ENCODE data around the gene STX10.

The STX10 gene

DNA sequence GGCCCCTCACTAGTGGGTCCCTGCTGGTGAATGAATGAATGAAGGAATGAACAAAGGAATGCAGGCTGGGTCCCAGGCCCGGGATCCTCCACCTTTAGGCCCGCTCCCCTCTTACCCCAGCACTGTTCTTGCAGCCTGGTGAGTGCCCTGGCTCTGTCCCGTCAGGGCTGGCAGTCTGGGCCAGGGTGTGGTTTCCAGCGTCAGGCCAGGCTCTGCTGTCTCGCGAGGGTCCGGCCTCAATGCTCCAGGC lies 47.8 kb downstream of the STX10 start:
- Histone ChIP-seq H3K9ac (ENCODE audit: low read length) (peak overlapping the region; percentile 76), H3K9me3 (ENCODE audit: control insufficient read depth, insufficient read depth, low read depth, low read length) (no peaks in the 10 kb centered on the region), H3K27me3 (ENCODE audit: control insufficient read depth, insufficient read depth, low read length) (peaks cover 46% of the 10 kb centered on the region), H3K4me1 (ENCODE audit: control insufficient read depth, insufficient read depth, low read length) (peaks cover 12% of the 10 kb centered on the region), H3K27ac (ENCODE audit: low read depth, low read length) (peak overlapping the region; percentile 70; the same call in 1 of the 2 replicates), H3K36me3 (ENCODE audit: control insufficient read depth, insufficient read depth, low read length) (peaks cover 8% of the 10 kb centered on the region), H3K4me3 (ENCODE audit: low read depth, low read length) (peak overlapping the region; percentile 54)

DNA sequence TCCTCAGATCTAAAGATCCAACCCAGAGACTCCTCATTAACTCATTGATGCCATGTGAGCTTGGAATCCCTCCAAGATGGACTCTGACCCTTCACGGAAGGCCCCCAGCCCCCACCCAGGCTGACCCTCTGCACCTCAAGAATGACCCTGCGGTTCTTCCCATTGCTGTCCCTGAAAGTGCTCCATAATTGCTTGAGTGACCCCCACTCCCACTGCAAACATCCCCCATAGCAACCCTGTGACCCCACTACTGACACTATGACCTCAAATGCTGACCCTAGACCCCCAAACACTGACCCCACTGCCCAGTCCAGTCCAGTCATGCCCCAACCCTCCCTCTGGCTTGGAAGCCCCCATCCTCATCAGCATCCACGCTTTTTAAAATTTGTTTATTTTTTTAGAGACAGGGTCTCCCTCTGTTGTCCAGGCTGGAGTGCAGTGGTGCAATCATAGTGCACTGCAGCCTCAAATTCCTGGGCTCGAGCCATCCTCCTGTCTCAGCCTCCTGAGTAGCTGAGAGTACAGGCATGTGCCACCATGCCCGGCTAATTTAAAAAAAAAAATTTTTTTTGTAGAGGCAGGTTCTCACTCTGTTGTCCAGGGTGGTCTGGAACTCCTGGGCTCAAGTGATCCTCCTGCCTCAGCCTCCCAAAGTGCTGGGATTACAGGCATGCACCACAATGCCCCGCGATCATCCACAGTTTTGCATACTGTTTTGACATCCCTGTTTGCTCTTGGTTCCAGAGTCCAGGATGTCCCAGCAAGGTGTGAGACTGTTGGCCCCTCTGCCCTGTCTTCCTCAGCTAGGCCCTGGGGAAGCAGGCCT lies 48.4 kb downstream of the STX10 start:
- Histone ChIP-seq H3K9me3 (ENCODE audit: control insufficient read depth, insufficient read depth, low read depth, low read length) (no peaks in the 10 kb centered on the region), H3K9ac (ENCODE audit: low read length) (peak overlapping the region; percentile 76), H3K27me3 (ENCODE audit: control insufficient read depth, insufficient read depth, low read length) (peaks cover 51% of the 10 kb centered on the region), H3K27ac (ENCODE audit: low read depth, low read length) (peak overlapping the region; percentile 70; the same call in 1 of the 2 replicates), H3K36me3 (ENCODE audit: control insufficient read depth, insufficient read depth, low read length) (peaks cover 6% of the 10 kb centered on the region), H3K4me1 (ENCODE audit: control insufficient read depth, insufficient read depth, low read length) (peaks cover 12% of the 10 kb centered on the region), H3K4me3 (ENCODE audit: low read depth, low read length) (peak overlapping the region; percentile 54)

DNA sequence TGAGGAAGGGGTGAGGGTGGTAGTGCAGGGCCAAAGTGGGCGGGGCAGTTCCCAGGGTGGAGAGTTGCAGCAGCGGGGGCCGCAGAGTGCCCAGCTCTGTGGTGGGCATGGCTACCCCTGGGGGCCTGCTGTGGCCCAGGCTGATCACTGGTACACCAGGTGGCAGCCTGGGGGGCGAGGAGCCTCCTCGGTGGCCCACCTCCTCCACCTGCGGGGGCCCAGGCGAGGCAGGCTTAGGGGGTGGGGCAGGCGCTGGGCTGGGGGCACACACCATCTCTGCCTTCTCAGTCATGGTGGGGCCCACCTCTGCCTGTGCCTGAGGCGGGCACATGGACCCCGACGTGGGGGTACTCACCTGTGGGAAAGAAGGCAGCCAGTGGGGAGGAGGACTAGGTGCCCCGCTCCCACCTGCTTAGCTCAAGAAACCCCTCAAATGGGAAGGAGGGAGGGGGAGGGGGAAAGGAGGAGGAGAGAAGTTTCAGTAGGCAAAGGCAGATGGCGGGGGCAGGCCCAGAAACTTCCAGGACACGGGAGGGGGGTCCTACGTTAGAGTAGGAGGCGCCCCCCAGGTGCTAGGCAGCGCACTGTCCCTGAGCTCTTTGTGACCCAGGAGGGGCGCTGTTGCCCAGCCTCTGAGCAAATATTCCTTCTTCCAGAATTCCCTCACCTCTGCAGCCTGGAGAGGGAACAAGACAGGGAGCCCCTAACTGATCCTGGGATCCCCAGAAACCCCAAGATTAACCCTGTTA lies 49.2 kb downstream of the STX10 start:
- H3K9ac ChIP-seq (ENCODE audit: low read length), result no peak overlapping the region
- H3K9me3 ChIP-seq (ENCODE audit: control insufficient read depth, insufficient read depth, low read depth, low read length), result no peaks in the 10 kb centered on the region
- peaks cover 58% of the 10 kb centered on the region for H3K27me3 ChIP-seq (ENCODE audit: control insufficient read depth, insufficient read depth, low read length)
- peaks cover 6% of the 10 kb centered on the region for H3K36me3 ChIP-seq (ENCODE audit: control insufficient read depth, insufficient read depth, low read length)
- H3K4me1 ChIP-seq (ENCODE audit: control insufficient read depth, insufficient read depth, low read length), result peaks cover 12% of the 10 kb centered on the region
- no peak overlapping the region for H3K27ac ChIP-seq (ENCODE audit: low read depth, low read length)
- no peak overlapping the region for H3K4me3 ChIP-seq (ENCODE audit: low read depth, low read length)

DNA sequence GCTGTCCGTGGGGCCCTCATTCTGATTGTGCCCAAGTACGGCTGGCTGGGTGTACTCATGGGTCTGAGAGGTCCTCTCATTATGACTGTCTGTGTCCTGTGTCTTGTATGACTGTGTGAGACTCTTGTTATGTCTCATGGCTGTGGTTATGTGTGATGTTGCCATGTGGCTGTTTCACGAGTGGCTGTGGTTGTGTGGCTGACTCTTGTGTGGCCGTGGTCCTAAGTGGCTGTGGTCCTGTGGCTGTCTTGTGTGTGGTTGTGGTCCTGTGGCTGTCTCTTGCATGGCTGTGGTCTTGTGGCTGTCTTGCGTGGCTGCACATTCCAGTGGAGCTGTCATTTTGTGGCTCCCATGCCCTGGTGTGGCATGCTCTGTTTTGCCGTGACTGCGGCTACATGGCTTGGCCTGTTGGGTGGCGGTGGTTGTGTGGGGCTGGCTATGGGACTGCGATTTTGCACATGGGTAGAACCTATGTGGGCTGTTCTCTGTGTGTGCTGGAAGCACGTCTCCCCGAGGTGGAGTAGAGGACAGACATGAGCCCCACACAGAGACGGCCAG lies 50.1 kb downstream of the STX10 start:
- Histone ChIP-seq H3K4me3 (ENCODE audit: low read depth, low read length) (no peak overlapping the region), H3K27me3 (ENCODE audit: control insufficient read depth, insufficient read depth, low read length) (peaks cover 66% of the 10 kb centered on the region), H3K36me3 (ENCODE audit: control insufficient read depth, insufficient read depth, low read length) (peaks cover 5% of the 10 kb centered on the region), H3K4me1 (ENCODE audit: control insufficient read depth, insufficient read depth, low read length) (peaks cover 12% of the 10 kb centered on the region), H3K9ac (ENCODE audit: low read length) (no peak overlapping the region), H3K27ac (ENCODE audit: low read depth, low read length) (no peak overlapping the region), H3K9me3 (ENCODE audit: control insufficient read depth, insufficient read depth, low read depth, low read length) (no peaks in the 10 kb centered on the region)

DNA sequence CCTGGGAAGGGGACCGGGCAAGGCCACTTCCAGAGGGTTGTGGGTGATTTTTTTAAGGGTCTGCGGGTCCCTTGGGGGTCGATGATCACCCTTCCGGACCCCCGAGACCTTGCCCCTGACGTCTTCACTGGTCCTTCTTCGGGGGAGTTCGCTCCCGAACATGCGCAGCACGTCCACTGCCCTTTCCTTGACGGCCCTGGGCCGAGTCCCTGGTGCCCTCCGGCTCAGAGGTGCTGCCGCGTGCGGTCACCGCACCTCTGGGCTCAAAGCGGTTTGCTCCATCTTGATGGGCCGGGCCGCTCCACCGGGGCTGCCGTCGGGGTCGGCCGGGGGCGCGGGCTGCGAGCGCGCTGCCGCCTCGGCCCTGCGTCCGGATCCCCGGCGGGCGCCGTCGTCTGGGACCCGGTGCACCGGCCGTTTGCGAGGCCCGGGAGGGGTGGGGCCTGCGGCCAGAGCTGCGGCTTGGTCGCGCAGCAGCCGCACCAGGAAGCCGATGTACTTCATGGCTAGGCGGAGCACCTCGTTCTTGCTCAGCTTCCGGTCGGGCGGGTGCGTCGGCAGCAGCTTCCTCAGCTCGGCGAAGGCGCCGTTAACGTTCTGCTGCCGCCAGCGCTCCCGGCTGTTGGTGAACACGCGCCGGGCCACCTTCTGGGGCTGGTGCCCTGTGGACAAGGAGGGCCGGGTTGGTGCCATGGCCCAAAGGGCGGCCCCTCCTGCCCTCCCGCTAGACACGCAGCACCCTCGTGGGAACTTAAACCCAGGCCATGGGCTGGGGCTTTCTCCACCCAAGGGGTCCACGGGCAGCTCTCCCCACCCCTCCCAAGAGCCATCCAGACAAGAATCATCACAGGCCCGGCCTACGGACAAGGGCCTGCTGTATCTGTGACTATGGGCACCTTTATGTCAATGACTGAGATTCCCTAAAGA lies 50.8 kb downstream of the STX10 start:
- Histone ChIP-seq H3K9me3 (ENCODE audit: control insufficient read depth, insufficient read depth, low read depth, low read length) (no peaks in the 10 kb centered on the region), H3K27ac (ENCODE audit: low read depth, low read length) (no peak overlapping the region), H3K9ac (ENCODE audit: low read length) (no peak overlapping the region), H3K36me3 (ENCODE audit: control insufficient read depth, insufficient read depth, low read length) (no peaks in the 10 kb centered on the region), H3K4me1 (ENCODE audit: control insufficient read depth, insufficient read depth, low read length) (peaks cover 17% of the 10 kb centered on the region), H3K4me3 (ENCODE audit: low read depth, low read length) (peak overlapping the region; percentile 34), H3K27me3 (ENCODE audit: control insufficient read depth, insufficient read depth, low read length) (peaks cover 72% of the 10 kb centered on the region)

DNA sequence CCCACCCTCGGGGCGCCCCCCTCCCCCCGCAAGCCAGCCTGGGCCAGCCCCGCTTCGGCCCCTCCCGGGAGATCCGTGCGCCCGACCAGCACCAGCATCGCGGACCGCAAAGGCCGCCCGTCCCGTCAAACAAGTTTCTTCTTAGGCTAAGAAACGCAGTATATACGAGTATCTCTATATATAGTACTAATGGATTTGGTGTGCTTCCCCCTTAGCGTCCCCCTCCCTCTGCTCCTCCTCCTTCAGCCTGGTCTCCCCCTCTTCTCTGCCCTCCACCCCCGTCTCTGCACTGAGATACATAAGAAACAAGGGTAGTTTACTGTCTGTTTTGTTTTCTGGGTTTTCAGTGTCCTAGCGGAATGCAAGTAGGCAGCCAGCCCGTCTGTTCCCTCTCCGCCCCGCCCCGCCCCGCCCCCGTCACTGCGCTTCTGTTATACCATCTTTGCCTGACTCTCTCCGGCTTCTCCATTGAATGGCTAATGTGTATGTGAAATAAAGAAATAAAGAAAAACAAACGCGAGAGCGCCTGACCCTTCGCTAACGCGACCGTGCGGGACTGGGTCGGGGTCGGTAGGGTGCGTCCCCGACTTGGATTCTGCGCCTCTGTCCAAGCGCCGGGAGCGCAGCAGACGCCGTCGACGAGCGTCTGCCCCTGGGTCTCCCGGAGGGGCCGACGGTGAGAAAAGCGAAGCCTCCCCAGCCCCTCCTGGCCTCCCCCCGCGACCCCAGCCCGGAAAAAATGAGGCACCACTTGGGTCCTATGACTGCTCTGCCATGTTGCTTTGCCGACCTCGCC lies 51.7 kb downstream of the STX10 start:
- H3K4me1 ChIP-seq (ENCODE audit: control insufficient read depth, insufficient read depth, low read length), result peaks cover 24% of the 10 kb centered on the region
- H3K9me3 ChIP-seq (ENCODE audit: control insufficient read depth, insufficient read depth, low read depth, low read length), result no peaks in the 10 kb centered on the region
- H3K36me3 ChIP-seq (ENCODE audit: control insufficient read depth, insufficient read depth, low read length), result no peaks in the 10 kb centered on the region
- peak overlapping the region; percentile 34 for H3K4me3 ChIP-seq (ENCODE audit: low read depth, low read length)
- no peak overlapping the region for H3K27ac ChIP-seq (ENCODE audit: low read depth, low read length)
- H3K9ac ChIP-seq (ENCODE audit: low read length), result no peak overlapping the region
- H3K27me3 ChIP-seq (ENCODE audit: control insufficient read depth, insufficient read depth, low read length), result peaks cover 77% of the 10 kb centered on the region

DNA sequence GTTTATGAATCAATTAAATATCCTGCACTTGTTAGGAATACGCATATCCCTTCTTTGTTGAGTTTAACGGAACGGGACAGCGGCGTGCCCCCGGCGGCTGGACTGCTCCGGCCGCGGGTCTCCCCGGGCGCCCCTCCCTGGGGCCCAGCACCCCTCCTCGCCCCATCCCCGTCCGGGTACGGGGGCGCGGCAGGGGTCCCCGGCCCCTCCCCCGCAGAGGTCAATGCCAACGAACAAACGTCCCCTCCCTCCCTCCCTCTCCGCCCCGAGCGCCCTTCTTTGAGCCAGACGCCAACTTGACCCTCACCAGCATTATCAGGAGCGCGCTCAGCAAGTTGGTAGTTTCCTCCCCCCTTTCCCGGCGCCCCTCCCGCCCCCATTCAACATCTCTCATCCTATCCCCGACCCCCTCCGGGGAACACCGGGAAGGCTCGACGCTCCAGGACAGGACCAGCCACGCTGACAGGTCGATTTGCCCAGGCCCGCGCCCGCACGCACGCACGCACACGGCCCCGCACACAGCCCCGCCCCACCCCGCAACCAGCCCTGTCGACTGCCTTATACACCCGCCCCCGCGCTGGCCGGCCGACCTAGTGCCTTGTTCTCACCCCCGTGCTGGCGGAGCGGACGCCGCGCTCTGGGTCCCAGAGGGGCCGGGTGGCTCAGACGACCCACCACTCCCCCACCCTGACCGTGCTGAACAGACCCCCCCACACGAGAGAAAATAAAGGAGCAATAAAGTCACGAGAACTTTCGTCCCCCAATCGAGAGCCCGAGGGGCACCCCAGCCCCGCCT lies 52.5 kb downstream of the STX10 start:
- H3K27me3 ChIP-seq (ENCODE audit: control insufficient read depth, insufficient read depth, low read length), result peaks cover 82% of the 10 kb centered on the region
- peaks cover 22% of the 10 kb centered on the region for H3K4me1 ChIP-seq (ENCODE audit: control insufficient read depth, insufficient read depth, low read length)
- H3K9me3 ChIP-seq (ENCODE audit: control insufficient read depth, insufficient read depth, low read depth, low read length), result no peaks in the 10 kb centered on the region
- no peak overlapping the region for H3K27ac ChIP-seq (ENCODE audit: low read depth, low read length)
- no peaks in the 10 kb centered on the region for H3K36me3 ChIP-seq (ENCODE audit: control insufficient read depth, insufficient read depth, low read length)
- H3K4me3 ChIP-seq (ENCODE audit: low read depth, low read length), result peak overlapping the region; percentile 41; the same call in 1 of the 2 replicates
- no peak overlapping the region for H3K9ac ChIP-seq (ENCODE audit: low read length)

DNA sequence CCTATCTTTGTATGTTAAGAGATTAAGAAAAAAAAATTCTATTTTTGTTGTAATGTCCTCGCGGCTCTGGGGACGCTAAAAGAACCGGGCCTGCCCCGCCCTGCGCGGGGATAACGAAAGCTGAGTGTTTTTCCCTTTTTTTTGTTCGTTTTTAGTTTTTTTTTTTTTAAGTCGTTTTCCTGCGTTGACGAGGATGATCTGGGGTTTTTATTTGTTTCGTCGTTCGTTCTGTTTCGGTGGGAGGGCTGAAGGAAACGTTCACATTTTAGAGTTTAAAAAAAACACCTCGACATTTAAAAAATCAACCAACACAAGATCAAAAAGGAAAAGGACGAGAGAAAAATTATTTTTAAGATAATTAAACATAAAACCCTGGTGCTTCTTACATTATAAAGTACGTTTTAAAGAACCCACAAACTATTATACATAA lies 53.1 kb downstream of the STX10 start:
- Histone ChIP-seq H3K27me3 (ENCODE audit: control insufficient read depth, insufficient read depth, low read length) (peaks cover 85% of the 10 kb centered on the region), H3K27ac (ENCODE audit: low read depth, low read length) (no peak overlapping the region), H3K4me1 (ENCODE audit: control insufficient read depth, insufficient read depth, low read length) (peaks cover 22% of the 10 kb centered on the region), H3K9ac (ENCODE audit: low read length) (no peak overlapping the region), H3K9me3 (ENCODE audit: control insufficient read depth, insufficient read depth, low read depth, low read length) (no peaks in the 10 kb centered on the region), H3K36me3 (ENCODE audit: control insufficient read depth, insufficient read depth, low read length) (no peaks in the 10 kb centered on the region), H3K4me3 (ENCODE audit: low read depth, low read length) (peak overlapping the region; percentile 41; the same call in 1 of the 2 replicates)

DNA sequence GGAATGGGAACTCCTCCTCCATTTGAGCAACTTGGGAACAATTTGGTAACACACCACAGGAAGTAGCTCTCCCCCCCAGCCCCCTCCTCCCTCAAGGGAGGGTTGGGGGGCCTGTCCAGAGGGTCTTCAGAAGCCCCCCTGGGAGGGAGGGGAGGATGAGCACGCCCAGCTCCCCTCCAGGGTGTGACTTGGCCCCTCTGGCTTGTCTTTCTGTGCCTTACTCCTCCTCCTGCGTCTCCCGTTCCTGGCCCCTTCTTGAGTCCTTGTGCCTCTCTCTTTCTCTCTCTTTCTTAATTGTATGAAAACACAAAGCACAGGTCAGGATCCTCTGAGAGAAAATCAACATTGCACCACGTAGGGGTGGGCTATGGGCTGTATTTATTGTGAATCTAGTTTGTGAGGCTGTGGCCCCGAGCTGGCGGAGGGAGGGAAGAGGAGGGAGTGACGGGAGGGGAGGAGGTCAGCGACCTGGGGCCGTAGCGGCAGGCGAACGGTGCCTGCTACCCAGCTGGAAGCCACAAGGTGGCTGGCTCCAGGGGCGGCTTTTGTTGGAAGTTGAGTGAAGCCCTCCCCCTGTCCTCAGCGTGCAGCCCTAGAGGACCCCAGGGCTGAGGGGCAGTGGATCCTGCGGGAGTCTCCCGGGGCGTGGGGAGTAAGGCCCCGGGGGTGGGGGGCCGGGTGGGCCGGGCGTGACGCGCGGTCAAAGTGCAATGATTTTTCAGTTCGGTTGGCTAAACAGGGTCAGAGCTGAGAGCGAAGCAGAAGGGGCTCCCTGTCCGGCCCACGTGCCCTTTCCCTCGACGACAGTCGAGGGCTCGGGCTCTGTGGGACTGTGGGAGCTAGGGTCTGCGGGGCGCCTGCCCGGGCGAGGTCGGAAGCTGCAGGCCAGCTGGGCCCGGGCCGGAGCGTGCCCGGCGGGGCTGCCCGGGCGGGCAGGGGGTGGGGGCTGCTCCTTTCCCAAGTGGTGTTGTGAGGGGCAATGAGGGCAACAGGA lies 53.9 kb downstream of the STX10 start:
- H3K36me3 ChIP-seq (ENCODE audit: control insufficient read depth, insufficient read depth, low read length), result no peaks in the 10 kb centered on the region
- H3K4me3 ChIP-seq (ENCODE audit: low read depth, low read length), result peak overlapping the region; percentile 61
- peak overlapping the region; percentile 9 for H3K9ac ChIP-seq (ENCODE audit: low read length)
- H3K4me1 ChIP-seq (ENCODE audit: control insufficient read depth, insufficient read depth, low read length), result peaks cover 27% of the 10 kb centered on the region
- no peak overlapping the region for H3K27ac ChIP-seq (ENCODE audit: low read depth, low read length)
- no peaks in the 10 kb centered on the region for H3K9me3 ChIP-seq (ENCODE audit: control insufficient read depth, insufficient read depth, low read depth, low read length)
- H3K27me3 ChIP-seq (ENCODE audit: control insufficient read depth, insufficient read depth, low read length), result peaks cover 89% of the 10 kb centered on the region
